T1000 (cell line): ENCODE measurements around the gene SLC25A51.
"Not testable (repeated sequence)": the region's sequence is repeated elsewhere in the genome, so short reads cannot be mapped to it uniquely, and the experiment has no call there.

ENCODE experiments used
- DNase-seq: peaks from one replicate; lab custom pipeline; 2025; ENCODE audit warnings: mixed read lengths; lab: John Stamatoyannopoulos, UW

SLC25A51 gene

DNA sequence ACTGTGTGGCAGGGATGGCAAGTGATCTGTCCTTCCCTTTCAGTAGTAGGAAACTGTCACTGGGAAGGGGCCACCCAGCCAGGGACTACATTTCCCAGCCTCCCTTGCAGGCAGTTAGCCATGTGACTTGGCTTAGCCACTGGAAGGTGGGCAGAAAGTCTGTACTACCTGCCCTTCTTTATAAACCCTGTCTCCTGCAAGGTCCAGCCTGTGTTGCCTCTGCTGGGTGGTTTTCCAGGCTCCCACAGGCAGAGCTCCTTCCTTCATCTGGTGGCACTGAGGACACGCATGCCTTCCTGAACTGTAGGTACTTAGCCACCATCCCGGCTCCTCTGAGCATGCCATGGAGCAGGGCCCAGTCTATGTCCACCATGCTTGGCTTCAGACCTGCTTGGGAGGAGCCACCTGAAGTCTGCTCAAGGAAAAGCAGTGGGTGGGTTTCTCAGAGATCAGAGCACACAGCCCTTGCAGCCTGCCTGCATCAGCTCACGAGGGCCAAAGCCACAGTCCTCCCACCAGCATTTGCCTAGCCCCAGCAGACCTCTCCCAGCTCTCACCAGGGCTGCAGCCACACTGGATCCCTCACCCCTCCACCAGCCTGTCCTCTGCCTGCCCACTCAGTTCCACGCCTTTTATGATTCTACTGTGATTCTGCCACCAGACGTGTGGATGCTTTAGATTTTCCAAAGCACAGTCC is 16.7 kb upstream of the SLC25A51 start:
- DNase-seq = no peak

DNA sequence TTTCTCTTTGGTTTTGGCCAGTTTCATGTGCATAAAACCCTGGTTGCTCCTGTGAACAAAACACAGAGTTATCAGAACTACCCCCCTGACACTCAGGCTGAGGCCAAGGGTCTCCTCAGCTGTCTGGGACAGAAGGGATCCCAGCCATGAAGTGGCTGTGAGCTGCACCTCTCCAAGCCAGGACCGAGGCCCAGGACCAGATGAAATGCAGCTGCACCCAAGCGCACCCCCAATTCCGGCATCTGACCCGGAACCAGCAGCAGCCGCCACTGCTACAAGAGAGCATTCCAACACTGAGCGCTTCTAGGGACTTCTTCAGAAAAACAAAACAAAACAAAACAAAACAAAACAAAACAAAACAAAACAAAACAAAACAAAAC is 16.0 kb upstream of the SLC25A51 start:
- no peak for DNase-seq

DNA sequence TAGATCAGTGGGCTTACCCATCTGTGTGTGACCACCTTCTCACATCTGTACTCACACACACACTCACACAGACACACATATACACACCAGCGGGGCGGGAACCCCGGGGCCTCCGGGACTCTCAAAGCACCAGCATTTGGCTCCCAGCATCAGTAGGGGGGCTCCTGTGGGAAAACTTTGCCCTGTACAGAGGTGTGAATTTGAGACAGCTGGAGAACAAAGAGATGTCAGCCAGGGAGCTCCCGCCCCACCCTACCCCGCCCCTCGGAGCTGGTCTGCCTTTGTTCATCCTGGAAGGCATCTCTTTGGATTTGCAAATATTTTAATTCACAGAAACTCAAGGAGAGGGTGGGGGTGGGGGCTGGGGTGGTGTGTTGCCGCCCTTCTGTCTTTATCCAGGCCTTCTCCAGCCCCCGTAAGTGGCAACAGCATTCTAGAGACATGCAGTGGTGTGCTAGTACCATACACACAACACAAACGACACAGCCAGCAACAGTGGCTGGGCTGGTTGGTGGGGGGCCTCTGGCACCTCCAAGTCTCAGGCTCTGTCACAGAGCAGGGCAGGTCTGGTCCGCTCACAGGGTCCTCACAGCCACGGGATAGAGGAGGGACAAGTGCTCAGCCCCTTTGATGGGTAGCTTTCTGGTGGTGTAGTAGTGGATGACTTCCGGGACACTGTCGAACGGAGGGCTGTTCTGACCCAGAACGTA is 15.5 kb upstream of the SLC25A51 start:
- DNase-seq = no peak

DNA sequence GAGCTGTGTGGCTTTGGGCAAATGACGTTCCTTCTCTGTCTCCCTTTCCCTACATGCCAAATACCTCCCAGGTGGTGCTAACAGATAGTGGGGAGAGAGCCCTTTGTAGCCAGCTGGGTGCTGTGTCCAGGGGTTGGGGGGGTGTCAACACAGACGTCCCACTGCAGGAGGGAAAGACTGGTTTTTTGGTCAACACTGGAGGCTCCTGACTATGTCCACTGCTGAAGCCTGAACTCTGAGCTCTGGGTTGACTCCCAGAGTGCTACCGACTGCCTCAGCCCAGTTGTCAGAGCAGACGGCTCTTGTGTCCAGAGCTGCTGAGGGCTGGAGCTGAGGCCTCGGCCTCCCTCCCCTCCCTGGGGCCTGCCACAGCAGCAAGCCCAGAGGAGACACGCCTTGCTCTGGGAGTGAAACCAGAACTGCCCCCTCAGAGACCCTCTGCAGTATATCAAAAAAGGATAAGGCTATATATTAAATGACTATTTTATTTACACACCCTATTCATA is 14.8 kb upstream of the SLC25A51 start:
- no peak for DNase-seq

DNA sequence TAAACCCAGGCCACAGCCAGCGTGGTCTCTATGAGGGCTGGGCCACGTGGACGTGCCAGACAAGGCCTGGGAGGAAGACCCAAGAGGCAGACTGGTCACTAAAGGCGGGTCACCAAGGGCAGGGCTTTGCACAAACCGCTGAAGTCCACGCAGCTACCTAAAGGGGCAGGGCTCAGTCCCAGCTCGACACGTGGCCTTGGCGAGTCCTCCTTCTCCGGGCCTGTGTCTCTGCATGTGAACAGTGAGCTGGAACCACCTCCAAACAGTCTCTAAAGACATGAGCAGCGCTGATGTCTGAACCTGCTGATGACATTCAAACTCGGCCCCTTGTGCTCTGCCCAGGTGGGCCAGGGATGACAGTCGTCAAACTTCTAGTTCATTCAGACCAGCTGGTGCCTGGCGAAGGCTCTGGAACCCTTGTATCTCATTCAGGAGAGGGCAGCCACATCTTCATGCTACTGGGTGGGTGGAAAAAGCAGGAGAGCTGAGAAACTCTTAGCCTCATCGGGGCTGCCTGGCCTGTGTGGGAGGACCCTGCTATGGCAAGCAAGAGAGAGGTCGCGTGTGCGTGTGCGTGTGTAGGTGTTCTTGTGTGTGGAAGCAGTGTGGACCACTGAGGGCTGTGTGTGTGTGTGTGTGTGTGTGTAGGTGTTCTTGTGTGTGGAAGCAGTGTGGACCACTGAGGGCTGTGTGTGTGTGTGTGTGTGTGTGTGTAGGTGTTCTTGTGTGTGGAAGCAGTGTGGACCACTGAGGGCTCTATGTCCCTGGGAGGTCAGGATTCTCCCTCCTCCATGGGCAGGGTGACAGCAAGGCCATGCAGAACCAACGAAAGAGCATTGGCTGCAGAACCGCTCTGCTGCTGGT is 14.1 kb upstream of the SLC25A51 start:
- no peak for DNase-seq

DNA sequence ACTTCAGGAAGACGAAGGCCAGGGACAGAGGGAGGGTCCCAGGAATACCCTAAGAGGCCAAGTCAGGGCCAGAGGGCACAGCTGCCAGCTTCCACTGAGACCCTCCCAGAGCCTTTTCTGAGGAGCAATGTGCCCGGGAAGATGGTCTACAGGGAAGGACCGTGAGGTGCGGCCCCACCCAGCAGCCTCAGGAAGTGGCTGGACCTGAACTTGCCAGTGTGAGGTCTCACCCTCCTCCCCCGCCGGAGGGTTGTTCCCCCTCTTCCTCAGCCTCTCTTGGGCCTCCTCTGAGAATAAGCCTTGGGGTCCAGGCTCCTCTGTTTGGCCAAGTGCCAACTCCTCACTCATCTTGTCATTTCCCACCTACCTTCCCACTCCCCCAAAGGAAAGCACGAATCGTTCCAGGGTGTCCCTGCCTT is 13.4 kb upstream of the SLC25A51 start:
- DNase-seq = no peak

DNA sequence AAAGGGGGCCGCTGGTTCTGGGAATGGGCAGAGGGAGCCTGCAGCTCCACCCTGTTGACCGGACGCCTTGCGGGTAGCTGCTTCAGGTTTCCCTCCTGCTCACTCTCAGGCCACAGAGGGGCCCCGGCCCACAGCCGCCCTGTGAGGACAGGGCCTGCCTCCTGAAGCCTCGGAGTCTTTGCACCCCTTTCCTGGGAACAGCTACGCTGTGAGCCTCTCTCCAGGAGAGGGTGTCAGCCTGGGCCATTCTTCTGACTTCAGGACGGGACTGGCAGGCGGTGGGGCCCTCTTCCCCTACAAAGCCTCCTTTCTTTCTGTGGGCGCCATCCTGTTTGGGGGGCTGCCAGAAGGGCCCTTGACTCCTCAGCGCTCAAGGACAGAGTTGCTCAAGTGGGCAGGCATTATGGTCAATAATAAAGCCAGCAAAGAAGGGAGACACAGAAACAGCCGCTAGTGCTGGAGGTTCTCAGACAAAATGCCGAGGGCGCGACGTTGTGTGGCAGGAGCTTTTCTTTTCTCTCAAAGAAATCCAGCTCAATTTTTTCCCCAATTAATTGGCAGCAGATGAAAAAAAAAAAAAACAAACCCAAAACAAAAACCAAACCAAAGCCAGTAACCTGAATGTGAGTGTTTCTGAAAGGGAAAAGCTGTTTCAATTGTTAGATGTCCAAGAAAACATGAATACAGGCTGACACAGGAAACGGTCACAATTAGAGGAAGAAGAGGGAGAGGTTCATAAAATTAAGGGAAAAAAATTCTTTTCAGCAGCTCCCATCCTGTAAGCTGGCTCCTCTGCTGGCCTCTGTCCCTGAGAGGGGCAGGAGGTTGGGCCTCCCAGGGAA is 12.8 kb upstream of the SLC25A51 start:
- DNase-seq = no peak

DNA sequence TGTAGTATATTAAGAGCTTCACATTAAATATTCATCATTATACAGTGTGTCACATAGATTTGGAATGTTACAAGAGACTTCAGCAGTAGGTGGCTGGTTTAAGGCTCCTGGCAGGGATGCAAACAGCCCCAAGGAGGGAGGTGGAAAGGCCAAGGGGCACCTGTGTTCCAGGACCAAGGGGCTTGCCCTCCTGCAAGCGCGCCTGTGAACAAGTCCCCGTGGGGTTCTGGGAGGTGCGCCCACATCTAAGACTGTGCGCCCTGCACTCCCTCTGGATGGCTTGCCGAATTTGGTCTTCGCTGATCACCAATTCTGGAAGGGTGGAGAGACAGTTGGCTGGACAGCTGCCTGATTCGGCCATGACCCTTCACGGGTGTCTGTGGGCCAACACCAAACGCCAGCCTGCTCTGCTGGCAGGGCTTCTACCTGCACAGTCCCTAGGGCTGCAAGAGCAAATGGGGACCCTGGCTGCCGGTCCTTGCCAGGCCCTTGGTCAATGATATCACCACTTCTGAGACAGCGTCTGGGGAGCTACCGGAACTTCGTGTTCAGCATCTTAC is 12.1 kb upstream of the SLC25A51 start:
- no peak for DNase-seq

DNA sequence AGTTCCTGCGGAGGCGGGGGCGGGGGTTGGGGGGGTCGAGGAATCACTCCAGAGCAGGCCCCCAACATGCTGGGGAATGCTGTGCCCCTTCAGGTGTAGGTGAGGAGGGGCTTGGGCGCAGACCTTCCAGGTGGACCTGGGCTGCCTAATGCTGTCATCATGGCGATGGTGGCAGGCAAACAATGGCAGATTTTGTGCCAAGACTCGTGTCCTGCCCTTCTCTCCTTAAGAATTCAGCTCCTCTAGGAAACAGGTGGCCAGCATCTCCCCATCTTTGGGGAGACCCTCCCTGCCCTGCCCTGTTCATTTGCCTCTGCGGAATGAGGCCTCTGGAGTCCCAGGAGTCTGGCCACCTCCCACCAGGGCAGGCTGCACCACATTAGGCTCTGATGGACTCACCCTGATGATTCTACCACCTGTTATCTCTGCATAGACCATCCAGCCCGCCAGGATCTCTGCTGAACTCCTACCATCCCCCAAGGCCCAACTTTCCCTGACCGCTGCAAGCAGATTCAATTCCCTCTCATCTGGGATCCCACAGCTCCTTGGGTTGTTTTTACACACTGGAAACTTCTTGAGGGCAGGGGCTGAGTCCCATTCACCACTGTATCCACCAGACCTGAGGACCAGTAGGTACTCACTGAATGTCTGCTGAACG is 10.9 kb upstream of the SLC25A51 start:
- no peak for DNase-seq

DNA sequence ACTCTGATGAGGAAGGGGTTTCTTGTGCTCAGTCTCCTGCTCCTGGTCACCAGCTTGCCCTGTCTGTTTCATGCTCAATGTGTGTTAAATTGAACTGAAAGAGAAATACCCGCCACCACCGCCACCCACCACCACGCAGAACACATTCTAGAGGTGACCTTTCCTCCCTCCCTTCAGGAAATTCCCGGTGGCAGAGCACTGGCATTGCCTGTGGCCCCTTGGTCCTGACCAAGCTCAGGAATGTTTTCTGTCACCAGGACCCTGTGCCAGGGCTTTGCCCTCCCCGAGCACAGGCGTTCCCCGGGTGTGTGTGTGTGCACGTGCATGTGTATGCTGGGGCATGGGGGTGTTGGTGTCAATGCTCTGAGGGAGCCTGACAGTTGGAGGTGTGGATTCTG is 10.2 kb upstream of the SLC25A51 start:
- no peak for DNase-seq

DNA sequence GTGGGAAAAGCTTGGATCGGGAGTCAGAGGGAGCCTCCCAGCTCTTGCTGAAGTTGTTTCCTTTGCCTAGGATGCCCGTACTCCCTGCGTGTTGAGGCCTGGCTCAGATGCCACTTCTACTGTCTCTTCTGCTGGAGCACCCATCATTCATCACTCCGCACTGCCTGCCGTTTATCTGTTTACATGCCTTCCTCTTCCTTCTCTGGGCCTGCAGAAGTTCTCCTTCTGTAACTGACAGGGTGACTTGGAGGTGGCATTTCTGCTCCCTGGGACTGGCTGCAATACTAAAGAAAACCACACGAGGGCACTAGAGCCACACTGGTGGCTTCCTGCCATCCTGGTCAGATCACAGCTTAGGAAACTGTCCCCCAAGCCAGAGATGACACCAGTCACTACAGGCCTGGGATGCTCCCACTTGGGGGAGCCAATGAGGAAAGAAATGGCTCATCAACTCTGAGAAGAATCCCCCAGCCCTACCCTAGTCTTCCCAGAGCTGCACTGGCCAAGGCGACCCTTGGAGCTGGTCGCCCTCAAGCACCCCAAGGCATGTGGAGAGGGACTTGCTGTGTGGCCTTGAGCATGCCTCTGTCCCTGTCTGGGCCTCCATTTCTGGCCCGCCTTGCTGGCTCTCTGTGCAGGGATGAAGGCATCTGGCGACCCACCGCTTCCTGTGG is 9.7 kb upstream of the SLC25A51 start:
- DNase-seq = peak; percentile 59

DNA sequence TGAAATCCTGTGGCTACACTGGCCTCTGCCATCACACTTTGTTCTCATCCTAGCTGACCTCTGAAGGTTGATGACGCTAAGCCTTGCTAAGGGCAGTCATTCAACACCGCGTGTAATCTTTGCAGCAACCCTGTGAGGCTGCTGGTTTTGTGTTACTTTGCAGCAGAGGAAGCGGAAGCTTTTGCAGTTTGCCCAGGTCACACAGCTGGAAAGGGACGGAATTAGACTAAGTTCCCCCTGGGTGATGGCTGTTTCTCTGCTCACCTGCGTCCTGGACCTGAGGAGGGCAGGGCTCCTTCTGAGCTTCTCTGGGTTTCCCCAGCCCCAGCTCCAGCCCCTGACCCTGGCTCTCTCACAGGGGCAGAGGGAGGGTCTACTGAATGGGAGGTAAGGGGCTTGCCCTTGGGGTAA is 7.3 kb upstream of the SLC25A51 start:
- DNase-seq = no peak

DNA sequence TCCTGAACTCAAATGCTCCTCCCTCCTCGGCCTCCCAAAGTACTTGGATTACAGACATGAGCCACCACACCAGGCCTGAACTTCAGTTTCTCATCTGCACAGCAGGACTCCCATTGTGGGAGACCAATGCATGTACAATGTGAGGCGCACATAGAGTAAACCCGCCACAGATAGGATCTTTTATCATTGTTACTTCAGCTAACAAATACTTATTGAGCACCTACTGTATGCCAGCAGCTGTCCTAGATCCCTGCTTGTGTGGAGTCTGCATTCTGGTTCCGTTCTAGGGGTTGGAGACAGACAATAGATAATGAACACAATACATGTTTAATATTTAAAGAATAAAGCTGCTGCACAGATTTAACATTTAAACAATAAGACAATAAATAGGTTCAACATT is 6.3 kb upstream of the SLC25A51 start:
- no peak for DNase-seq

DNA sequence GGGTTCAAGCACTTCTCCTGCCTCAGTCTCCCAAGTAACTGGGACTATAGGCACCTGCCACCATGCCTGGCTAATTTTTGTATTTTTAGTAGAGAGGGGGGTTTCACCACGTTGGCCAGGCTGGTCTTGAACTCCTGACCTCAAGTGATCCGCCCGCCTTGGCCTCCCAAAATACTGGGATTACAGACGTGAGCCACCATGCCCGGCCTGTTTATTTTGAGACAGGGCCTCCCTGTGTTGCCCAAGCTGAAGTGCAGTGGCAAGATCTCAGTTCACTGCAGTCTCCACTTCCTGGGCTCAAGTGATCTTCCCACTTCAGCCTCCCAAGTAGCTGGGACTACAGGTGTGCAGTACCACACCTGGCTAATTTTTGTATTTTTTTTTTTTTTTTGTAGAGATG is 5.9 kb upstream of the SLC25A51 start:
- DNase-seq = not testable (repeated sequence)

DNA sequence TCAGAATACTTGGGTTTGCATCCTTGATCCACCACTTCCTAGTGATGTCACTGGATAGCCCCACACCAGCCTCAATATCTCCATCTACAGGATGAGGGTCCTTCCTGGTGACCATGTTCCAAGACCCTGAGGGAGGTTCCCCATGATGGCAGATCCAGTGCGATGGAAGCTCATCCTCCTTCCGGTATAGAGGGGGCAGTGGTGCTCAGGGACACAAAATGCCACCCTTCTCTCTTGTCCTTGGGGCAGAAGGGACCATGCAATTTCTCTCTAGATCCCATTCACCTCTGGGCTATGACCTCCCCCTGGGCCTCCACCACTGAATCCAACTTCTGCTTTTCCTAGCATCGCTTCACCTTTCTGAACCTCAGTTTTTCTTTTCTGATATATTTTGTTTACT is 5.4 kb upstream of the SLC25A51 start:
- no peak for DNase-seq

DNA sequence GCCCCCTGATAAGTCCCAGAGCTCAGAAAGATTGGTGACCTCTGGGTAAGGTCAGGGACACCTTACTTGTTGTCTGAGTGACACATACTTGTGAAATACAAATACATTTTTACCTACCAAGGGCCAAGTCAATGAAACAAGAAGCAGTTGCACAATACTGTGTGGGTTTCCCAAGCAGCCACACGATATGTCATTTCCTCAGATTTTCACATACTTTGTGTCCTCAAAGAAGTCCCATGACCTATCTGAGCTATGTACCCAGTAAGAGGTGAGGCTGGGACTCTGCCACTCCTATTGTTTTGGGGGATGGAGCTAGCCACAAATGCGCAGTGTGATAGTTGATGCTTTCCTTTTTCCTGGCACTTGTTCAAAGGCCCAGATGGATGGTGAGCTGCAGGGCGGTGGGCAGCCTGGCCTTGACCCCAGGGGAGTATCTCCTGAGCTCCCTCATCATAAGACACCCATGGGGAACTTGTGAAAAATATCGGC is 4.8 kb upstream of the SLC25A51 start:
- DNase-seq = no peak

DNA sequence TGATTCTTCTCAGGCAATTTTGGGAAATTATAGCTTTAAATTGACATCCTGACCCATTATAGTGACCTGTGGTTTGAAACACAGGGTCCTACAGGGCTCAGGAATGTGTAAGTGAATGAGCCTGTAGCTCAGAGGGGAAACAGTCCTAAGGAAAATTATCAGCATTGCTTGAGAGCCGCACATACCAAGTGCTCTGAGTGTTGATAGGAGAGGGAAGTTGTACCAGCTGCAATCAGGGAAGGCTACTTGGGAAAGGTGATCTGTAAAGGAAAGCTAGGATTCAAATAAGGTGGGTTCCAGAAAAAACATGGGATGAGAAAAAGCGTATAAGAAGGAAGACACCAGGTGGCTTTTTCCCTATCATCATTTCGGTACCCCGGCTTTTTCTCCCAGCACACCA is 4.4 kb upstream of the SLC25A51 start:
- no peak for DNase-seq

DNA sequence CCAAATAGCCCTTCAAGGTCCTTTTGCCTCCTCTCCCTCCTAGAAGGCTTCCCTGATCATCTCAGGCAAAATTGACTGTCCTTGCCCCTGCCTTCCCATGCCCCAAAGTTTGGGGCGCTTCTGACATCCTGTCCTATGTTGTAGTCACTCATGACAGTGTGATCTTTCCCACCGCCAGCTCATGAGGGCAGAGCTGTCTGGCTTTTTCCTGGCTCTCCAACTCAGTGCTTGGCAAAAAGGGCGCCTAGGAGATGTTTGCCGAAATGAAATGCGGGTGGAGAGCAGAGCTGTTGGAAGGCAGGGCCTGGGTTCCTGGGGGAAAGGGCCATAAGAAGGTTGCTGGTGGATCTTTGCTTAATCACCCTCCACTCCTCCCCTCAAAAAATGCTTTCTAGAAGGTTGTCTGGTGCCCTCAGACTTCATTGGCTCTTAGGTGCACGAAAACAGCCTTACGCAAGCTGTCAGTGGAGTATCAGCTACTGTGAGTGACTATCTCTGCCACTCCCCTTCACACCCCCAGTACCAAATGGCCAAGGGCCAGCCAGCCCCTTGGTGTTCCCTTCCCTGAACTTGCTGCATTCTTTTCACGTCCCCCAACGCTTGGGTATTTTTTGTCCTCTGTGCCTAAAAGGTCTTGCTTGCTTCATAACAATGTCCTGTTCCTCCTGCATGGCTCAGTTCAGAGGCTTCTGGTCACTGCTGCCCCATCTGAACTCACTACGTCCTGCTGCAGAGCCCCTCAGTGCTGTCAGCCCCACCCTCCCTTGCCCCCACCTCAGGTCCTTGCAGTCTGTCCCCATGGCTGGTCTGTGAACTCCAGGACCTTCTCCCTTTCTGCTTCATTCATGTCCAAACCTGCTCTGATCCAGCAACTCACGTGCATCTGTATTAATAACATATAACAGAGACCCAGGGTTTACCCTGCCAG is 2.6 kb upstream of the SLC25A51 start:
- no peak for DNase-seq

DNA sequence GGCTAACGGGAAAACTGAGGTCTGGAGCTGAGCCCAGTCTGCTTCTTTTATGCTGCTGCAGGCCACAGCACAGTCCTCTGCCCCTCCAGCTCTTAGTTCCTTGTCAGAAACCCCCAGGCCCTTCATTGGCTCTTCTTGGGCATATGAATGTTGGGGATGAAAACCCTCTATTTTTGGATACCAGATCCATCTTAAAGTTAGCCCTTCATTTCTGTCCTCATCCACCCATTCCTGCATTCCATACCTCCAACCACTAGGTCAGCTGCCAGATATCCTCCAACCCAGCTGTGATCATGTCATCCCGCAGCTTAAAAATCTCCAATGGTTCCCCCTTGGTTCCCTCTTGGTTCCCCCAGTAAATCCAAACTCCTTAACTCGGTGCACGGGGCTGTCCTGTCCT is 1.8 kb upstream of the SLC25A51 start:
- no peak for DNase-seq
